Breast epithelium (tissue), 3 donors: ENCODE measurements around the gene JCAD.

Experiments
- POLR2A ChIP-seq: fragments of 450-650 bp; IDR thresholded peaks from one replicate; pipeline ENCODE4 v1.6.1; 2016; ENCODE audit warnings: antibody characterized with exemption, mild to moderate bottlenecking, moderate library complexity
- POLR2AphosphoS5 ChIP-seq, 3 donors: sonication (generic); formaldehyde crosslinking; IDR thresholded peaks; one replicate each; pipeline ENCODE4 v1.6.1; 2017; ENCODE audit warnings: antibody characterized with exemption in 3 of 3
- TF ChIP-seq, protein P1 (sequence below), 3 donors: fragments of 450-650 bp; IDR thresholded peaks; one replicate each; pipeline ENCODE4 v1.5.1; 2016 to 2017; ENCODE audit warnings: antibody characterized with exemption in 3 of 3, mild to moderate bottlenecking in 3 of 3, moderate library complexity in 3 of 3

DNA sequence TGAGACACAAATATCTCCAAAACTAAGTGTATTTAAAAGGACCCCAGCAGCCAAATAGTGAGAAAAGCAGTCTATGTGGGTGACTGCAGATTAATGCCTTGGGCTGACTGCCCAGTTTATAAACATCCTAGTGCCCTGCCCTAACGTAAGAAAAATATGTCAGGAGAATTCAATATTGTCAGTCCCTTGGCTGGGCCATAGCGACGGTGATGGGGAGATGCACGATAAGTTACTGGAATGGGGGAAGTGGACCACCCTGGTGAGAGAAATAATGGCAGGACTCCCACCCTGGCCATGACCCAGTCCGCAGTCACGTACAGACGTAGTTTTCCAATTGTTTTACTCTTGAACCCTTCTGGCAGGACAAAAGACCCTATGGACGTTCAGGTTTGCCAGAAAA is 48.0 kb downstream of the JCAD start:
- TF ChIP-seq POLR2A = no peak
- TF ChIP-seq, protein P1, sequence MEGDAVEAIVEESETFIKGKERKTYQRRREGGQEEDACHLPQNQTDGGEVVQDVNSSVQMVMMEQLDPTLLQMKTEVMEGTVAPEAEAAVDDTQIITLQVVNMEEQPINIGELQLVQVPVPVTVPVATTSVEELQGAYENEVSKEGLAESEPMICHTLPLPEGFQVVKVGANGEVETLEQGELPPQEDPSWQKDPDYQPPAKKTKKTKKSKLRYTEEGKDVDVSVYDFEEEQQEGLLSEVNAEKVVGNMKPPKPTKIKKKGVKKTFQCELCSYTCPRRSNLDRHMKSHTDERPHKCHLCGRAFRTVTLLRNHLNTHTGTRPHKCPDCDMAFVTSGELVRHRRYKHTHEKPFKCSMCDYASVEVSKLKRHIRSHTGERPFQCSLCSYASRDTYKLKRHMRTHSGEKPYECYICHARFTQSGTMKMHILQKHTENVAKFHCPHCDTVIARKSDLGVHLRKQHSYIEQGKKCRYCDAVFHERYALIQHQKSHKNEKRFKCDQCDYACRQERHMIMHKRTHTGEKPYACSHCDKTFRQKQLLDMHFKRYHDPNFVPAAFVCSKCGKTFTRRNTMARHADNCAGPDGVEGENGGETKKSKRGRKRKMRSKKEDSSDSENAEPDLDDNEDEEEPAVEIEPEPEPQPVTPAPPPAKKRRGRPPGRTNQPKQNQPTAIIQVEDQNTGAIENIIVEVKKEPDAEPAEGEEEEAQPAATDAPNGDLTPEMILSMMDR (IDR thresholded peaks at IDR 0.05) = no peak
- TF ChIP-seq POLR2AphosphoS5 (IDR thresholded peaks at IDR 0.05) = no peak
